ENCODE measurements around the gene ORMDL3.

Gene ORMDL3

DNA sequence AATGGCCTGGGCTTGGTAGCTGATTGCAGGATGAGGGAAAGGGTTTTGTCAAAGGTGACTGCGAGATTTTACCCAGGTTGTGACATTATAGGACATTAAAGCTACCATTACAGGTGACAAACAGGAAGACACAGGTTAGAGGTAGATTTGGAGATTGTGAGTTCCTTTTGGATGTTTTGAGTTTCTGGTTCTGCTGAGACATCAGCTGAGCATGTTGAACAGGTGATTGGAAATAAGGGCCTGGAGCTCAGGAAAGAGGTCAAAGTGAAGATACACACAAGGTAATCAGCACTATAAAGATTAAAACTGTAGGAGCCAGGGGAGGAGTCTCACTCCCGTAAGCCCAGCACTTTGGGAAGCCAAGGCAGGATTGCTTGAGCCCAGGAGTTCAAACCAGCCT lies 41.4 kb upstream of the ORMDL3 start:
- Histone ChIP-seq H4K20me1 (ENCODE audit: insufficient read depth, low read length) (no peaks in the 10 kb centered on the region), H3K9ac (ENCODE audit: low read length) (no peak overlapping the region), H3K79me2 (ENCODE audit: low read length) (no peaks in the 10 kb centered on the region), H3K27ac (ENCODE audit: low read length) (no peak overlapping the region), H3K4me1 (ENCODE audit: low read length) (peaks cover 10% of the 10 kb centered on the region), H3K9me3 (ENCODE audit: insufficient read depth, low read length) (no peaks in the 10 kb centered on the region), H3K36me3 (replicated peaks; ENCODE audit: low read depth, low read length) (no peaks in the 10 kb centered on the region), H2AFZ (ENCODE audit: low read depth, low read length) (no peak overlapping the region), H3K4me2 (ENCODE audit: low read length) (no peak overlapping the region), H3K4me3 (ENCODE audit: low read length) (no peak overlapping the region), H3K27me3 (ENCODE audit: low read depth, low read length) (peaks cover 31% of the 10 kb centered on the region)
- TF ChIP-seq, protein P1, sequence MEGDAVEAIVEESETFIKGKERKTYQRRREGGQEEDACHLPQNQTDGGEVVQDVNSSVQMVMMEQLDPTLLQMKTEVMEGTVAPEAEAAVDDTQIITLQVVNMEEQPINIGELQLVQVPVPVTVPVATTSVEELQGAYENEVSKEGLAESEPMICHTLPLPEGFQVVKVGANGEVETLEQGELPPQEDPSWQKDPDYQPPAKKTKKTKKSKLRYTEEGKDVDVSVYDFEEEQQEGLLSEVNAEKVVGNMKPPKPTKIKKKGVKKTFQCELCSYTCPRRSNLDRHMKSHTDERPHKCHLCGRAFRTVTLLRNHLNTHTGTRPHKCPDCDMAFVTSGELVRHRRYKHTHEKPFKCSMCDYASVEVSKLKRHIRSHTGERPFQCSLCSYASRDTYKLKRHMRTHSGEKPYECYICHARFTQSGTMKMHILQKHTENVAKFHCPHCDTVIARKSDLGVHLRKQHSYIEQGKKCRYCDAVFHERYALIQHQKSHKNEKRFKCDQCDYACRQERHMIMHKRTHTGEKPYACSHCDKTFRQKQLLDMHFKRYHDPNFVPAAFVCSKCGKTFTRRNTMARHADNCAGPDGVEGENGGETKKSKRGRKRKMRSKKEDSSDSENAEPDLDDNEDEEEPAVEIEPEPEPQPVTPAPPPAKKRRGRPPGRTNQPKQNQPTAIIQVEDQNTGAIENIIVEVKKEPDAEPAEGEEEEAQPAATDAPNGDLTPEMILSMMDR (IDR thresholded peaks at IDR 0.05; ENCODE audit: low read depth, low read length) = no peak
- TF ChIP-seq EZH2phosphoT487 (IDR thresholded peaks at IDR 0.05; ENCODE audit: low read depth) = no peak

DNA sequence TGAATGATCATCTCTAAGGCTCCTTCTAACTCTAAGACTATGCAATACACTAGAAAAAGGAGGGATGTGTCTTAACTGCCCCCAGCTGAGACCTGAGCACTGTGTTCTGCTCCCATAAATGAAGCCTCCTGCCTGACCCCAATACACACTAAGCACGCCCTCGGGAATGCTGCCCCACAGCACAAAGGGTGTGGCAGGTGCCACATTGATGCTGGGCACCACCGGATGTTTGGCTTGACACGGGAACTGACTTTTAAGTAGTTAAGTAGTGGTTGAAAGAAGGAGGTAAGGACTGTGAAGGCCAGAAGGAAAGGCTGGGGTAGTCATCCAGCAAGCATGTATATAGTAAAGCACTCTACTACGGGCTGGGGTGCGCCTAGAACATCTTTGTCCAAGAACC lies 39.4 kb upstream of the ORMDL3 start:
- TF ChIP-seq, protein P1 (IDR thresholded peaks at IDR 0.05; ENCODE audit: low read depth, low read length) = no peak
- no peak for TF ChIP-seq EZH2phosphoT487 (IDR thresholded peaks at IDR 0.05; ENCODE audit: low read depth)
- H3K27ac ChIP-seq (ENCODE audit: low read length) = no peak overlapping the region
- no peak overlapping the region for H3K4me3 ChIP-seq (ENCODE audit: low read length)
- peaks cover 30% of the 10 kb centered on the region for H3K27me3 ChIP-seq (ENCODE audit: low read depth, low read length)
- no peaks in the 10 kb centered on the region for H4K20me1 ChIP-seq (ENCODE audit: insufficient read depth, low read length)
- no peaks in the 10 kb centered on the region for H3K36me3 ChIP-seq (replicated peaks; ENCODE audit: low read depth, low read length)
- H3K9ac ChIP-seq (ENCODE audit: low read length) = no peak overlapping the region
- 0 out of 2 replicates have a peak, but pooled peaks cover 1% of the 10 kb centered on the region for H3K4me1 ChIP-seq (ENCODE audit: low read length)
- H3K4me2 ChIP-seq (ENCODE audit: low read length) = no peak overlapping the region
- H3K79me2 ChIP-seq (ENCODE audit: low read length) = no peaks in the 10 kb centered on the region
- H2AFZ ChIP-seq (ENCODE audit: low read depth, low read length) = no peak overlapping the region
- no peaks in the 10 kb centered on the region for H3K9me3 ChIP-seq (ENCODE audit: insufficient read depth, low read length)

DNA sequence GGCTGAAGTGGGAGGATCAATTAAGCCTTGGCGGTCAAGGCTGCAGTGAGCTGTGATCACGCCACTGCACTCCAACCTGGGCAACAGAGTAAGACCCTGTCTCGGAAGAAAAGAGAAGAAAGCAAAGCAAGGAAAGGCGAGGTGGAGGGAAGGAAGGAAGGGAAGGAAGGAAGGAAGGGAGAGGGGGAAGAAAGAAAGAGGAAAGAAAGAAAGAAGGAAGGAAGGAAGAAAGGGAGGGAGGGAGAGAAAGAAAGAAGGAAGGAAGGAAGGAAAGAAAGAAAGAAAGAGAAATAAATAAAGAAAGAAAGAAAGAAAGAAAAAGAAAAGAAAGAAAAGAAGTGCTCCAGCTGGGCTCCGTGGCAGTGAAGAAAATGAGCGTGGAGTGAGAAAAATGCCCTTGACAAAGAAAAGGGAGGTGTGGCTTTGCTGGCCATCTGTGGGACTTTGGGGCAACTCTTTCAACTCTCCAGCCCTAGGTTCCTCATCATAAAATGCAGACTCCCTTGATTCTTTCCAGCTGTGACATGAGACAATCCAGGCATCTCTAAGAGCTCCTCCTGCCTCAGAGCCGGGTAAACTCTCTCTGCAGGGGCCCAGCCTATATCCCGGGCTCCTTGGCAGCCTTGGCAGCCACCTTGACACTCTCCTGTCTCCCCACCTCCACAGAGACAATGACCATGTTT lies 37.8 kb upstream of the ORMDL3 start:
- Histone ChIP-seq H4K20me1 (ENCODE audit: insufficient read depth, low read length) (no peaks in the 10 kb centered on the region), H3K27ac (ENCODE audit: low read length) (no peak overlapping the region), H3K4me1 (ENCODE audit: low read length) (no peaks in the 10 kb centered on the region), H3K27me3 (ENCODE audit: low read depth, low read length) (peaks cover 17% of the 10 kb centered on the region), H3K9me3 (ENCODE audit: insufficient read depth, low read length) (no peaks in the 10 kb centered on the region), H3K79me2 (ENCODE audit: low read length) (no peaks in the 10 kb centered on the region), H3K4me3 (ENCODE audit: low read length) (no peak overlapping the region), H2AFZ (ENCODE audit: low read depth, low read length) (no peak overlapping the region), H3K9ac (ENCODE audit: low read length) (no peak overlapping the region), H3K4me2 (ENCODE audit: low read length) (no peak overlapping the region), H3K36me3 (replicated peaks; ENCODE audit: low read depth, low read length) (no peaks in the 10 kb centered on the region)
- TF ChIP-seq, protein P1 (IDR thresholded peaks at IDR 0.05; ENCODE audit: low read depth, low read length) = no peak
- no peak for TF ChIP-seq EZH2phosphoT487 (IDR thresholded peaks at IDR 0.05; ENCODE audit: low read depth)

DNA sequence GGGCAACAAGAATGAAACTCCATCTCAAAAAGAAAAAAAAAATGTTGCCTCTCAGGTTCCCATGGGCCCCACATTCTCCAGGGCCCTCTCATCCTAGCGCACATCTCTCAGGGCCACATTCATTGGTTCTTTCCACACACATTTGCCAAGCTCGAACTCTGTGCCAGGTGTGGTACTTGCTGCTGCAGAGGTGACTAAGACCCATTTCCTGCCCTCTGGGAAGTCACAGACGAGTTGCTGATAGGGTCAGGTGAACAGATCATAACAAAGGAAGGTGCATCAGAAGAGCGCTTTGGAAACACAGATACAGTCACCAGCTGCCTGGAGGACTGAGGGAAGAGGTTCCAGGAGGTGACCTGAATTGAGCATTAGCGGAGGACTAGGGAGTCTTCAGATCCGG lies 36.4 kb upstream of the ORMDL3 start:
- Histone ChIP-seq H3K27me3 (ENCODE audit: low read depth, low read length) (0 out of 2 replicates have a peak, but pooled peaks cover 9% of the 10 kb centered on the region), H3K79me2 (ENCODE audit: low read length) (no peaks in the 10 kb centered on the region), H2AFZ (ENCODE audit: low read depth, low read length) (no peak overlapping the region), H4K20me1 (ENCODE audit: insufficient read depth, low read length) (no peaks in the 10 kb centered on the region), H3K4me3 (ENCODE audit: low read length) (no peak overlapping the region), H3K36me3 (replicated peaks; ENCODE audit: low read depth, low read length) (no peaks in the 10 kb centered on the region), H3K9me3 (ENCODE audit: insufficient read depth, low read length) (no peaks in the 10 kb centered on the region), H3K9ac (ENCODE audit: low read length) (no peak overlapping the region), H3K4me1 (ENCODE audit: low read length) (peaks cover 6% of the 10 kb centered on the region; the same call in 1 of the 2 replicates), H3K4me2 (ENCODE audit: low read length) (no peak overlapping the region), H3K27ac (ENCODE audit: low read length) (no peak overlapping the region)
- TF ChIP-seq EZH2phosphoT487 (IDR thresholded peaks at IDR 0.05; ENCODE audit: low read depth) = no peak
- TF ChIP-seq, protein P1 (IDR thresholded peaks at IDR 0.05; ENCODE audit: low read depth, low read length) = no peak

Data from OCI-LY3 (cell line).